DND-41 (cell line): ENCODE measurements around the gene NEK4.
"Not testable (repeated sequence)": the region's sequence is repeated elsewhere in the genome, so short reads cannot be mapped to it uniquely, and the experiment has no call there.

Experiments
- ATAC-seq: fragments of 200-7000 bp; cut with Tn5 transposase; 3 replicates; pipeline ENCODE4 v1.9.1; 2021; ENCODE audit warnings: low read depth; ENCODE audit not compliant: insufficient read depth
- DNase-seq: peaks from one replicate; pipeline ENCODE4 v3.0.0-alpha.2; 2020
- H2AFZ ChIP-seq: 2 replicates; pipeline ENCODE4 v1.6.0; 2012; ENCODE audit warnings: low read depth, low read length
- H3K27ac ChIP-seq: 2 replicates; pipeline ENCODE4 v1.5.1; 2012; ENCODE audit warnings: low read length, inconsistent platforms
- H3K27me3 ChIP-seq: fragments of 200-600 bp; sonication (generic); 2 replicates; pipeline ENCODE4 v1.6.0; 2012; ENCODE audit warnings: low read length, mild to moderate bottlenecking, inconsistent platforms; ENCODE audit not compliant: insufficient read depth, poor library complexity
- H3K36me3 ChIP-seq: 2 replicates; pipeline ENCODE4 v1.5.1; 2012; ENCODE audit warnings: low read length, inconsistent platforms; ENCODE audit not compliant: insufficient read depth
- H3K4me1 ChIP-seq: 2 replicates; pipeline ENCODE4 v1.5.1; 2012; ENCODE audit warnings: mild to moderate bottlenecking, low read length; ENCODE audit not compliant: insufficient read depth
- H3K4me2 ChIP-seq: 2 replicates; pipeline ENCODE4 v1.6.0; 2012; ENCODE audit warnings: mild to moderate bottlenecking, moderate library complexity, low read length, inconsistent platforms; ENCODE audit not compliant: insufficient read depth
- H3K4me3 ChIP-seq, 2 experiments: fragments of 200-600 bp in 1 of 2; shearing (Covaris generic) in 1 of 2; 2 replicates each; pipeline ENCODE4 v1.5.1; 2012 to 2016; ENCODE audit warnings: inconsistent platforms in 2 of 2, low read length in 2 of 2, mild to moderate bottlenecking in 2 of 2, low read depth in 1 of 2, moderate library complexity in 1 of 2
- H3K79me2 ChIP-seq: 2 replicates; pipeline ENCODE4 v1.6.0; 2012; ENCODE audit warnings: low read length, inconsistent platforms; ENCODE audit not compliant: insufficient read depth
- H3K9ac ChIP-seq: 2 replicates; pipeline ENCODE4 v1.6.0; 2012; ENCODE audit warnings: low read depth, mild to moderate bottlenecking, inconsistent platforms, low read length, moderate library complexity
- H3K9me3 ChIP-seq: 2 replicates; pipeline ENCODE4 v1.5.1; 2012; ENCODE audit warnings: low read length, moderate library complexity, mild to moderate bottlenecking, inconsistent platforms; ENCODE audit not compliant: insufficient read depth, severe bottlenecking
- H4K20me1 ChIP-seq: 2 replicates; pipeline ENCODE4 v1.6.0; 2012; ENCODE audit warnings: low read length; ENCODE audit not compliant: insufficient read depth
- EZH2 ChIP-seq: IDR thresholded peaks from 3 replicates; pipeline ENCODE4 v1.6.1; 2012; ENCODE audit warnings: borderline replicate concordance, low read depth, mild to moderate bottlenecking, moderate library complexity, low read length, inconsistent platforms; ENCODE audit not compliant: severe bottlenecking
- TF ChIP-seq, protein P1 (sequence below): IDR thresholded peaks from 2 replicates; pipeline ENCODE4 v1.5.1; 2012; ENCODE audit warnings: borderline replicate concordance, low read length, moderate library complexity, mild to moderate bottlenecking; ENCODE audit not compliant: poor library complexity, severe bottlenecking; ENCODE audit errors: extremely low read depth

NEK4 gene

DNA sequence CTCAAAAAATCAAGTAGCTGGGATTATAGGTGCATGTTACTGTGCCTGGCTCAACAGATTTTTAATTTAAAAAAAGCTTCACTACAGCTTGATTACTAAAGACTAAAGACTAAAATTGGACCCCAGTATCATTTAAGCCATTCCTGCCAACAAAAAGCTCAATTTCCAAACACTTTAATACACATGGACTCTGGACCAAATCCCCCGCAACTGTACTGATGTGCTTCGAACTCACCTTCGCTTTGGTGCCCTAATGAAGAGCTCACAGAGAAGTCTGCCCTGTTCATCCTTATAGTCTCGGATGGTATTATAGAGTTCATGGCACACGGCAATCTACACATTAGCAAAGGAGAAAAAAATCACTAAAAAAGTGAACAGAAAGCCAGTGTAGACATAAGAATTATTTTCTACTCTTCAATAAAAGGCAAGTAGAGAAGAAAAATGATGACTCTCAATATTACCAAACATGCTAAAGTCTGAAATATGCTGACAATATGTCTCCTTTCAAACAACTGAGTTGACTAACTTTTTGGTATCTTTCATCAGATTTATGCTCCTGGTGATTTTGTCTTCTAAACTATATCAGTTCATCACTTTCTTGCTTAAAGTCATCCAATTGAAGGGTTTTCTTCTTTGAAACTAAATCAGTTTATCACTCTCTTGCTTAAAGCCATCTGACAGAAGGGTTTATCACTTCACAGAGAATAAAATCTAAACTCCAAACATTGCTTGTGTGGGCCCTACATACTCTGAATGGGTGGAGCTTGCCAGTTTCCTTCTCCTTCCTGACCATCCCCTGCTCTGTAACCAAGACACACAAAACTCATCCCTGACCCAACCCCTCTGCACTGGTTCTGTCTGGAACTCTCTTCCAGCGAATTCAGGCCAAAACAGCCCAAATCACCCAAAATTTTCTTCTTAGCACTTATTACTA, 92.2 kb downstream of the NEK4 start:
- Histone ChIP-seq H3K9me3 (no peaks in the 10 kb centered on the region), H3K4me1 (peaks cover 10% of the 10 kb centered on the region), H2AFZ (no peak overlapping the region), H3K4me2 (no peak overlapping the region), H3K79me2 (peaks cover 90% of the 10 kb centered on the region), H3K27ac (no peak overlapping the region), H3K36me3 (peaks cover 80% of the 10 kb centered on the region), H3K4me3 (no peak overlapping the region), H3K27me3 (no peaks in the 10 kb centered on the region), H4K20me1 (peaks cover 20% of the 10 kb centered on the region; the same call in 1 of the 2 replicates), H3K9ac (no peak overlapping the region)
- DNase-seq (no peak), ATAC-seq (no peak)
- TF ChIP-seq EZH2, result no peak
- TF ChIP-seq, protein P1, sequence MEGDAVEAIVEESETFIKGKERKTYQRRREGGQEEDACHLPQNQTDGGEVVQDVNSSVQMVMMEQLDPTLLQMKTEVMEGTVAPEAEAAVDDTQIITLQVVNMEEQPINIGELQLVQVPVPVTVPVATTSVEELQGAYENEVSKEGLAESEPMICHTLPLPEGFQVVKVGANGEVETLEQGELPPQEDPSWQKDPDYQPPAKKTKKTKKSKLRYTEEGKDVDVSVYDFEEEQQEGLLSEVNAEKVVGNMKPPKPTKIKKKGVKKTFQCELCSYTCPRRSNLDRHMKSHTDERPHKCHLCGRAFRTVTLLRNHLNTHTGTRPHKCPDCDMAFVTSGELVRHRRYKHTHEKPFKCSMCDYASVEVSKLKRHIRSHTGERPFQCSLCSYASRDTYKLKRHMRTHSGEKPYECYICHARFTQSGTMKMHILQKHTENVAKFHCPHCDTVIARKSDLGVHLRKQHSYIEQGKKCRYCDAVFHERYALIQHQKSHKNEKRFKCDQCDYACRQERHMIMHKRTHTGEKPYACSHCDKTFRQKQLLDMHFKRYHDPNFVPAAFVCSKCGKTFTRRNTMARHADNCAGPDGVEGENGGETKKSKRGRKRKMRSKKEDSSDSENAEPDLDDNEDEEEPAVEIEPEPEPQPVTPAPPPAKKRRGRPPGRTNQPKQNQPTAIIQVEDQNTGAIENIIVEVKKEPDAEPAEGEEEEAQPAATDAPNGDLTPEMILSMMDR, result no peak

DNA sequence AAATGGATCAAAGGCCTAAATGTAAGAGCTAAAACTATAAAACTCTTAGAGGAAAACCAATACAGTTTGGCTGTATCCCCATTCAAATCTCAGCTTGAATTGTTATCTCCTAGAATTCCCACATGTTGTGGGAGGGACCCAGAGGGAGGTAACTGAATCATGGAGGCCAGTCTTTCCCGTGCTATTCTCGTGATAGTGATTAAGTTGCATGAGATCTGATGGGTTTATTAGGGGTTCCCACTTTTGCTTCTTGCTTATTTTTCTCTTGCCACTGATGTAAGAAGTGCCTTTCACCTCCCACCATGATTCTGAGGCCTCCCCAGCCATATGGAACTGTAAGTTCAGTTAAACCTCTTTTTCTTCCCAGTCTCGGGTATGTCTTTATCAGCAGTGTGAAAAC, 94.5 kb downstream of the NEK4 start:
- H3K4me3 ChIP-seq, H3K4me1 ChIP-seq, H3K9ac ChIP-seq, DNase-seq, H3K27me3 ChIP-seq, H3K4me2 ChIP-seq, H3K9me3 ChIP-seq, H2AFZ ChIP-seq, H3K27ac ChIP-seq, ATAC-seq: not testable (repeated sequence)
- peaks cover 22% of the 10 kb centered on the region; the same call in 1 of the 2 replicates for H4K20me1 ChIP-seq
- peaks cover 85% of the 10 kb centered on the region for H3K36me3 ChIP-seq
- peaks cover 83% of the 10 kb centered on the region for H3K79me2 ChIP-seq

DNA sequence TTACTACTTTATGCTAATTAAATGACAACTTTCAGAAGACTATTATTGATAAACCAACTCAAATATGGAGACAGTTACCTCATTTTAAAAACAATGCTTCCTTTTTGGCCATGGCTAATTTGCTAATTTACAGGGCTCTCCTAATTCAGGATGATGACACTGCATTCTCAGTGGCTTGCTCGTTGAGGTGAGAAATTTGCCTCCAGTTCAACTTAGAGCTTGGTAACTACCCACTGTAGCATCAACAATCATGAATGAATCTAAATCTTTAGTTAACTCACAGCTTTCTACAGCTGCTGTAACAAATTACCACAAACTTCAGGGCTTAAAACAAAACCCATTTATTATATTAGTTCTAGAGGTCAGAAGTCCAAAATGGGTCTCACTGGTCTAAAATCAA, 99.1 kb downstream of the NEK4 start:
- no peaks in the 10 kb centered on the region for H3K27me3 ChIP-seq
- H3K4me2 ChIP-seq, result no peak overlapping the region
- no peak overlapping the region for H3K9ac ChIP-seq
- ATAC-seq, result no peak
- H3K9me3 ChIP-seq, result no peaks in the 10 kb centered on the region
- no peak overlapping the region for H3K4me3 ChIP-seq
- TF ChIP-seq EZH2, result no peak
- TF ChIP-seq, protein P1, result no peak
- peaks cover 74% of the 10 kb centered on the region for H3K79me2 ChIP-seq
- H3K4me1 ChIP-seq, result no peaks in the 10 kb centered on the region
- H2AFZ ChIP-seq, result no peak overlapping the region
- peaks cover 74% of the 10 kb centered on the region for H3K36me3 ChIP-seq
- H4K20me1 ChIP-seq, result peaks cover 20% of the 10 kb centered on the region; the same call in 1 of the 2 replicates
- no peak for DNase-seq
- no peak overlapping the region for H3K27ac ChIP-seq
